OCI-LY1 (cell line): ENCODE results near the gene E2F4.

Source experiments
- EZH2 ChIP-seq: fragments of 200-600 bp; sonication (generic), shearing (Covaris generic); IDR thresholded peaks from 2 replicates; pipeline ENCODE4 v1.8.0; 2017; ENCODE audit warnings: borderline replicate concordance, mixed run types, mild to moderate bottlenecking, antibody characterized with exemption, low read length, moderate library complexity, mixed read lengths
- TF ChIP-seq, protein P1 (sequence below): fragments of 200-600 bp; sonication (generic), shearing (Covaris generic); IDR thresholded peaks from 2 replicates; pipeline ENCODE4 v1.5.1; 2017; ENCODE audit warnings: mild to moderate bottlenecking, antibody characterized with exemption, low read length, moderate library complexity, mixed read lengths

DNA sequence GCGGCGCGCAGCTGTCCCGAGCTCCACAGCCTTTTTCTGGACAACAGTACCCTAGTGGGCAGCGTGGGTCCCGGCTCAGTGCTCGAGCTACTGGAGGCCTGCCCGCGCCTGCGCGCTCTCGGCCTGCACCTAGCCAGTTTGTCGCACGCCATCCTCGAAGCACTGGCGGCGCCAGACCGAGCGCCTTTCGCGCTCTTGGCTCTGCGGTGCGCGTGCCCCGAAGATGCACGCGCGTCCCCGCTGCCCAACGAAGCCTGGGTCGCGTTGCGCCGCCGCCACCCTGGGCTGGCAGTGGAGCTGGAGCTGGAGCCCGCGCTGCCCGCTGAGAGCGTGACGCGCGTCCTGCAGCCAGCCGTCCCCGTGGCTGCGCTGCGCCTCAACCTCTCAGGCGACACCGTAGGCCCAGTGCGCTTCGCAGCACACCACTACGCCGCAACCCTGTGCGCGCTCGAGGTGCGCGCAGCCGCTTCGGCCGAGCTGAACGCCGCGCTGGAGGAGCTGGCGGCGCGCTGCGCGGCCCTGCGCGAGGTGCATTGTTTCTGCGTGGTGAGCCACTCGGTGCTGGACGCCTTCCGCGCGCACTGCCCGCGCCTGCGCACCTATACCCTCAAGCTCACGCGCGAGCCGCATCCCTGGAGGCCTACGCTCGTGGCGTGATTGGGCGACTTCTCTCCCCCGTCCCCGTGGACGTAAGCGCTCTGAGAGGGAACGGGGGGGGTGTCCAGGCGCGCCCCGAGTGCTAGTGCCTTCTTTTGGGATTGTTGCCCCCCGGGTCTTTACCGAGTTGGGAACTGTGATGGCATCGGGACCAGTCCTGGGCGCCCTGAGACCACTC is 28.6 kb upstream of the E2F4 start:
- TF ChIP-seq, protein P1, sequence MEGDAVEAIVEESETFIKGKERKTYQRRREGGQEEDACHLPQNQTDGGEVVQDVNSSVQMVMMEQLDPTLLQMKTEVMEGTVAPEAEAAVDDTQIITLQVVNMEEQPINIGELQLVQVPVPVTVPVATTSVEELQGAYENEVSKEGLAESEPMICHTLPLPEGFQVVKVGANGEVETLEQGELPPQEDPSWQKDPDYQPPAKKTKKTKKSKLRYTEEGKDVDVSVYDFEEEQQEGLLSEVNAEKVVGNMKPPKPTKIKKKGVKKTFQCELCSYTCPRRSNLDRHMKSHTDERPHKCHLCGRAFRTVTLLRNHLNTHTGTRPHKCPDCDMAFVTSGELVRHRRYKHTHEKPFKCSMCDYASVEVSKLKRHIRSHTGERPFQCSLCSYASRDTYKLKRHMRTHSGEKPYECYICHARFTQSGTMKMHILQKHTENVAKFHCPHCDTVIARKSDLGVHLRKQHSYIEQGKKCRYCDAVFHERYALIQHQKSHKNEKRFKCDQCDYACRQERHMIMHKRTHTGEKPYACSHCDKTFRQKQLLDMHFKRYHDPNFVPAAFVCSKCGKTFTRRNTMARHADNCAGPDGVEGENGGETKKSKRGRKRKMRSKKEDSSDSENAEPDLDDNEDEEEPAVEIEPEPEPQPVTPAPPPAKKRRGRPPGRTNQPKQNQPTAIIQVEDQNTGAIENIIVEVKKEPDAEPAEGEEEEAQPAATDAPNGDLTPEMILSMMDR: no peak
- no peak for TF ChIP-seq EZH2
